Aorta (tissue), 5 donors: ENCODE results near the gene ASTN2. TPM values are rescaled to one million over a fixed set of nuclear protein-coding genes. Genes with fewer than 3 reads are reported as not detected.

Experiments used
- ATAC-seq: fragments of 200-7000 bp; cut with Tn5 transposase; one replicate; pipeline ENCODE4 v1.9.1; 2022; ENCODE audit warnings: moderate library complexity; ENCODE audit not compliant: low FRiP score
- DNase-seq, 2 donors: peaks; one replicate each; pipeline ENCODE4 v3.0.0-alpha.2; 2020
- H3K27ac ChIP-seq, 2 donors: one replicate each; pipeline ENCODE4 v1.5.1; 2013; ENCODE audit warnings: low read length in 2 of 2, mild to moderate bottlenecking in 2 of 2, moderate library complexity in 2 of 2, control low read depth in 1 of 2, inconsistent platforms in 1 of 2, low read depth in 1 of 2
- H3K27me3 ChIP-seq, 2 donors: one replicate each; pipeline ENCODE4 v1.6.1; 2013; ENCODE audit warnings: control low read depth in 1 of 2, low read length in 1 of 2, mild to moderate bottlenecking in 1 of 2, moderate library complexity in 1 of 2; ENCODE audit not compliant: insufficient read depth in 2 of 2, control insufficient read depth in 1 of 2
- H3K36me3 ChIP-seq, 2 donors: one replicate each; pipeline ENCODE4 v1.6.1; 2013; ENCODE audit warnings: control low read depth in 1 of 2, low read length in 1 of 2, mild to moderate bottlenecking in 1 of 2; ENCODE audit not compliant: insufficient read depth in 2 of 2, control insufficient read depth in 1 of 2
- H3K4me1 ChIP-seq, 2 donors: one replicate each; pipeline ENCODE4 v1.6.1; 2013; ENCODE audit warnings: low read length in 2 of 2, control low read depth in 1 of 2, mild to moderate bottlenecking in 1 of 2, moderate library complexity in 1 of 2; ENCODE audit not compliant: insufficient read depth in 2 of 2, control insufficient read depth in 1 of 2
- H3K4me3 ChIP-seq, 2 donors: one replicate each; pipeline ENCODE4 v1.5.1; 2013; ENCODE audit warnings: low read length in 2 of 2, control low read depth in 1 of 2, mild to moderate bottlenecking in 1 of 2
- H3K9me3 ChIP-seq: one replicate; pipeline ENCODE4 v1.6.1; 2013; ENCODE audit warnings: mild to moderate bottlenecking, low read length; ENCODE audit not compliant: control insufficient read depth
- WGBS, 2 donors: extraction: QIAGEN DNeasy Blood & Tissue Kit; methylation state at CpG; one replicate each; pipeline ENCODE4 v1.1.7; 2013; 5-methylcytosine and 5-hydroxymethylcytosine counted together
- intact Hi-C, 2 donors: fragments of 100-400 bp; cut with DNase I; formaldehyde crosslinking; loops; one replicate each; pipeline versions ENCODE4 v1.14.2 to v1.15.0; 2022
- polyA plus RNA-seq, 2 donors: library from polyadenylated mRNA; stranded (reverse); fragments of 200-250 nt; gene quantifications; one replicate each; pipeline ENCODE4 v1.2.3, GENCODE V29; 2013
- total RNA-seq, 2 donors: library from RNA; stranded (reverse); fragmentation: NEBNext Ultra II Directional; extraction: Animal tissue kit (Norgen Biotek cat#: 25700); gene quantifications; one replicate each; pipeline ENCODE4 v1.2.1, GENCODE V29; 2021
- donor health status: healthy with polysubstance abuse.
- donor health status: Bipolar disorder and iron deficiency.
- donor health status: DM: no; HTN: no; CAD: no.
- donor health status: DM: no; HTN: no; CAD: no.
- donor health status: DM: yes; HTN: yes; CAD: no.

Gene ASTN2
- total and polyA plus RNA-seq, 4 donors = 1.0 to 7.5 (median 4.4) TPM

GRCh38 chr9:117095081-117095480 is 319.8 kb downstream of the ASTN2 start:
- Histone ChIP-seq H3K27ac (no peak overlapping the region), H3K27me3 (no peaks in the 10 kb centered on the region), H3K9me3 (no peaks in the 10 kb centered on the region), H3K4me3 (no peak overlapping the region), H3K4me1 (no peaks in the 10 kb centered on the region), H3K36me3 (no peaks in the 10 kb centered on the region)
- DNase-seq = no peak
- intact Hi-C loops = no loop called here
- 35 to 46% methylated on average over 2 of the region's 2 CpGs for WGBS, 2 donors
- ATAC-seq = no peak

- intact Hi-C loops = no loop called here
- no peaks in the 10 kb centered on the region for H3K27me3 ChIP-seq
- no peaks in the 10 kb centered on the region for H3K9me3 ChIP-seq
- no peak for ATAC-seq
- H3K4me1 ChIP-seq = no peaks in the 10 kb centered on the region
- H3K36me3 ChIP-seq = no peaks in the 10 kb centered on the region
- DNase-seq = no peak
- no peak overlapping the region for H3K4me3 ChIP-seq
- no peak overlapping the region for H3K27ac ChIP-seq
- WGBS, 2 donors = 11 to 21% methylated on average over 4 of the region's 4 CpGs
These were observed 320.7 kb downstream of the ASTN2 start for GRCh38 chr9:117093891-117094844.

GRCh38 chr9:117092582-117092981 is 322.3 kb downstream of the ASTN2 start:
- ATAC-seq (no peak), DNase-seq (no peak)
- Histone ChIP-seq H3K27ac (no peak overlapping the region), H3K36me3 (no peaks in the 10 kb centered on the region), H3K27me3 (no peaks in the 10 kb centered on the region), H3K9me3 (no peaks in the 10 kb centered on the region), H3K4me3 (no peak overlapping the region), H3K4me1 (no peaks in the 10 kb centered on the region)
- WGBS, 2 donors = 0% methylated on average over 1 of the region's 1 CpG
- intact Hi-C loops = no loop called here

DNA sequence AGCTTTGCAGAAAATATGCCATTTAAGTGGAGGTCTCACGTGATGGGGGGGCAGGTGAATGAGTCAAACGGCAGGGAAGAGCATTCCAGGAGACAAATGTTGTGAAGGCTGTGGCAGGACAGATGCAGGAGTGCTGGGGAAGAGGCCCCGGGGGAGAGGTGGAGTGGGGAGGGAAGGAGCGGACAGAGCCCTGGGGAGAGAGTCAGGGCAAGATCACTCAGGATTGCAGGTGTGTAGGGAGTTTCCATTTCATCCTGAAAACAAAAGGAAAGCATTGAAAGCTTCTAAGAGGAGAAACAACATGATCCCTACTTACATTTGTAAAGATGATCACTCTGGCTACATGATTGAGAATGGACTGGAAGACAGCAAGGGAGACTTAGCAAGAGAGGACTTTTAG is 323.3 kb downstream of the ASTN2 start:
- no peak overlapping the region for H3K27ac ChIP-seq
- H3K27me3 ChIP-seq = no peaks in the 10 kb centered on the region
- DNase-seq (no peak), ATAC-seq (no peak)
- H3K36me3 ChIP-seq = no peaks in the 10 kb centered on the region
- H3K4me1 ChIP-seq = no peaks in the 10 kb centered on the region
- H3K9me3 ChIP-seq = no peaks in the 10 kb centered on the region
- intact Hi-C loops = no loop called here
- 45 to 48% methylated on average over 4 of the region's 4 CpGs for WGBS, 2 donors
- no peak overlapping the region for H3K4me3 ChIP-seq

DNA sequence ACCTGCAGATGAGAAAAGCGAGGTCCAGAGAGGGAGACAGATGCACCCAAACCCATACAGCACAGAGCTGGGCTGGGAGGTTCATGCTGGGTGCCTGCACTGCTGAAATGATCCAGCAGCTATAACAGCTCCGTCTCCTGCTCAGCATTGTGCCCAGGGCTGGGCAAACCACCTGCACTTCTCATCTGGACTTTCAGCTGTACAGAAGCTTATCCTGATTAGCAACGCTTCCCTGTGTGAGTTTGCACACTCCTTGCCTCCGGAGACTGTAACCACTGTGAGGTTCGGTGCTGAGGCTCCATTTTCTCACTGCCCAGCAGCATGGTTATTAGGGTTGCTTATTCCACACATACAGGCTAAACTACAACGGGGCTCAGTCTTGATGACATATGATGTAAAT is 326.1 kb downstream of the ASTN2 start:
- H3K9me3 ChIP-seq = no peaks in the 10 kb centered on the region
- DNase-seq (no peak), ATAC-seq (no peak)
- H3K27me3 ChIP-seq = no peaks in the 10 kb centered on the region
- WGBS, 2 donors = 65 to 68% methylated on average over 6 of the region's 6 CpGs
- H3K4me1 ChIP-seq = no peaks in the 10 kb centered on the region
- H3K4me3 ChIP-seq = no peak overlapping the region
- H3K36me3 ChIP-seq = no peaks in the 10 kb centered on the region
- no peak overlapping the region for H3K27ac ChIP-seq
- intact Hi-C loops = no loop called here

GRCh38 chr9:117088140-117088539 is 326.7 kb downstream of the ASTN2 start:
- Histone ChIP-seq H3K9me3 (no peaks in the 10 kb centered on the region), H3K36me3 (no peaks in the 10 kb centered on the region), H3K27ac (no peak overlapping the region), H3K4me1 (no peaks in the 10 kb centered on the region), H3K4me3 (no peak overlapping the region), H3K27me3 (no peaks in the 10 kb centered on the region)
- no peak for DNase-seq
- WGBS, 2 donors = 57 to 66% methylated on average over 4 of the region's 4 CpGs
- ATAC-seq = no peak
- intact Hi-C loops = no loop called here

- Histone ChIP-seq H3K9me3 (no peaks in the 10 kb centered on the region), H3K4me3 (no peak overlapping the region), H3K27ac (no peak overlapping the region), H3K27me3 (no peaks in the 10 kb centered on the region), H3K4me1 (no peaks in the 10 kb centered on the region), H3K36me3 (no peaks in the 10 kb centered on the region)
- 85 to 86% methylated on average over 4 of the region's 4 CpGs for WGBS, 2 donors
- ATAC-seq (no peak), DNase-seq (no peak)
- intact Hi-C loops = no loop called here
These were observed 330.6 kb downstream of the ASTN2 start for GRCh38 chr9:117084221-117084620.

GRCh38 chr9:117083559-117083958 is 331.3 kb downstream of the ASTN2 start:
- intact Hi-C loops = no loop called here
- Histone ChIP-seq H3K4me3 (no peak overlapping the region), H3K4me1 (no peaks in the 10 kb centered on the region), H3K36me3 (no peaks in the 10 kb centered on the region), H3K27me3 (no peaks in the 10 kb centered on the region), H3K27ac (no peak overlapping the region), H3K9me3 (no peaks in the 10 kb centered on the region)
- no peak for ATAC-seq
- WGBS, 2 donors = 39 to 42% methylated on average over 8 of the region's 8 CpGs
- DNase-seq = no peak

DNA sequence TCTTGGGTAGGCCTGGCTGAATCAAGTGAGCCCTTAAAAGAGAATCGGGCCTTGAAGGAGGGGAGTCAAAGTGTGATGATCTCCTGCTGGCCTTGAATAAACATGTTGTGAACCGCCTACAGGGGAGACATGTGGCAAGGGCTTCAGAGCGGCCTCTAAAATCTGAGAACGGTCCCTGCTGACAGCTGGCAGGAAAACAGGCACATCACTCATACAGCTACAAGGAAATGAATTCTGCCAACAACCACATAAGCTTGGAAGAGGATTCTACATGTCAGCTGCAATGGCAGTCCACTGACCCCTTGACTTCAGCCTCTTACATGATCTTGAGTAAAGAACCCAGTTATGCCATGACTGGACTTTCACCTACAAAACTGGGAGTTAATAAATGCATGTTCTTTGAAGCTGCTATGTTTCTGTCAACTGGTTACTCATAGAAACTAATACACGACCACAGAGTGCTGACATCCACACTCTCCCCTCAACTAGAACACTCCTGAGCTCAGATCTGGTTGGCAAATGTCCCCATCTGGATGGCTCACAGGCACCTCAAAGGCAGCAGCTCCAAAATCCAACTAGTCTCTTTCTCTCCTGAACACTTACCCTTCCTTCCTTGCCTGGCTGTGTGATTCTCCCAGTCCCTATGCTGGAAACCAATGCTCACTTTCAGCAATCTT is 333.1 kb downstream of the ASTN2 start:
- DNase-seq (no peak), ATAC-seq (no peak)
- Histone ChIP-seq H3K36me3 (no peaks in the 10 kb centered on the region), H3K9me3 (no peaks in the 10 kb centered on the region), H3K4me1 (no peaks in the 10 kb centered on the region), H3K4me3 (no peak overlapping the region), H3K27me3 (no peaks in the 10 kb centered on the region), H3K27ac (no peak overlapping the region)
- intact Hi-C loops = no loop called here
- WGBS, 2 donors = 8 to 12% methylated on average over 5 of the region's 5 CpGs
